Activated CD8-positive, alpha-beta memory T cell treated with anti-CD3 and anti-CD28 coated beads for 1 hour (primary cell): ENCODE data around the gene ETS2.

ENCODE experiments used
- DNase-seq, 2 donors: peaks; one replicate each; pipeline ENCODE4 v3.0.0-alpha.2; 2020; ENCODE audit warnings: low read depth in 1 of 2; ENCODE audit errors: extremely low read depth in 1 of 2

Gene ETS2

GRCh38 chr21:38858026-38858811 is 52.5 kb downstream of the ETS2 start:
- no peak for DNase-seq

GRCh38 chr21:38858812-38859205 is 53.1 kb downstream of the ETS2 start:
- no peak for DNase-seq

- DNase-seq: no peak
These were observed 54.1 kb downstream of the ETS2 start for GRCh38 chr21:38859852-38860251.

GRCh38 chr21:38861056-38861455 is 55.3 kb downstream of the ETS2 start:
- DNase-seq: no peak

- no peak for DNase-seq
These were observed 56.4 kb downstream of the ETS2 start for GRCh38 chr21:38861989-38862683.

- DNase-seq: no peak
These were observed 57.6 kb downstream of the ETS2 start for GRCh38 chr21:38863291-38863690.

- no peak for DNase-seq
These were observed 58.2 kb downstream of the ETS2 start for GRCh38 chr21:38863843-38864363.

GRCh38 chr21:38864964-38865363 is 59.2 kb downstream of the ETS2 start:
- DNase-seq: no peak

- no peak for DNase-seq
These were observed 63.5 kb downstream of the ETS2 start for GRCh38 chr21:38869196-38869595.

GRCh38 chr21:38869946-38870345 is 64.2 kb downstream of the ETS2 start:
- DNase-seq: no peak
